ENCODE data around the gene INTS4. TPM values are rescaled to one million over a fixed set of nuclear protein-coding genes. Genes with fewer than 3 reads are reported as not detected.
A peak's percentile ranks its signal among the peaks of the same experiment; 100 is the strongest.
"Not testable (repeated sequence)": the region's sequence is repeated elsewhere in the genome, so short reads cannot be mapped to it uniquely, and the experiment has no call there.

INTS4 gene
- total RNA-seq, 2 experiments from 2014 or later: 49.1 to 50.3 TPM

DNA sequence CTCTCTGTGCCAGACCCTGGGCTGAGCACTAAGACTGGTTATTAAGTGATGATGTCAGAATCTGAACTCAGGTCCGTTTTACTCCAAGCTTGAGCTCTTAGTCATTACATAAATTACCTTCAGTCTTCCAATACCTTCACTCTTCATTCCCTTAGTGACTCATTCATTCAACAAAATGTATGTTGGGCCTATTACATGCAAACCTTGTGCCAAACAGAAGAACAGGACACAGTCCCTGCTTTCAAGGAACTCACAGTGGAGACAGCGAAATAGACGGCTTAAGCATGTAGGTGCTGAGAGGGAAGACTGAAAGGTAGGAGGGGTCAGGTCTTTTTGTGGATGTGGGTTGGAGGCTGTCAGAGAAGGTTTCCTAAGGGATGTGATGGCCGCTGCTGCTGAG is 25.3 kb upstream of the INTS4 start:
- DNase-seq: no peak
- Mint-ChIP-seq H3K36me3 (ENCODE audit: low read depth) (no peaks in the 10 kb centered on the region), H3K9me3 (no peaks in the 10 kb centered on the region), H3K27ac (no peak overlapping the region), H3K4me3 (no peak overlapping the region), H3K4me1 (peaks cover 3% of the 10 kb centered on the region), H3K27me3 (peaks cover 10% of the 10 kb centered on the region)
- CTCF ChIA-PET: interaction anchor here (0.8 kb wide), 1 partner anchor 10 kb away, joined by 4 read pairs; no protein-coding TSS in a partner anchor
- POLR2A ChIA-PET: no interaction called here

DNA sequence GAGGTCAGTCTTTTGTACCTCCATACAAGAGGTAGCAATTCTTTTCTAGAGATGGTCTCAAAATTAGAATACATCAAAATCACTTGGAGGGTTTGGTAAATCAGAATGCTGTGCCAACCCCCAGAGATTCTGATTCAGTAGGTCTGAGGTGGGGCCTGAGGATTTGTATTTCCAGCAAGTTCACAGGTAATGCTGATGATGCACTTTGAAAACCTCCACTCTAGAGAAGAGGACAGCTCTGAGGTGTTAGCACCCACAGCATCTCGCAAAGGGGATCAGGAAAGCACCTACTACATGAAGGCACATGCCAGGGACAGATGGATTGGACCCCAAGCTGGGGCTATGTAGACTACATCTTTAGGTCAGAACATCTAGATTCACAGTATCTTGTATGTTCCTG is 21.4 kb upstream of the INTS4 start:
- no peaks in the 10 kb centered on the region for H3K36me3 Mint-ChIP-seq (ENCODE audit: low read depth)
- ChIA-PET POLR2A (no interaction called here), CTCF (interaction anchor here (0.5 kb wide), 1 partner anchor 375 kb away, joined by 3 read pairs; no protein-coding TSS in a partner anchor)
- DNase-seq: no peak
- no peak overlapping the region for H3K27ac Mint-ChIP-seq
- no peaks in the 10 kb centered on the region for H3K4me1 Mint-ChIP-seq
- H3K4me3 Mint-ChIP-seq: no peak overlapping the region
- H3K27me3 Mint-ChIP-seq: no peaks in the 10 kb centered on the region
- no peaks in the 10 kb centered on the region for H3K9me3 Mint-ChIP-seq

DNA sequence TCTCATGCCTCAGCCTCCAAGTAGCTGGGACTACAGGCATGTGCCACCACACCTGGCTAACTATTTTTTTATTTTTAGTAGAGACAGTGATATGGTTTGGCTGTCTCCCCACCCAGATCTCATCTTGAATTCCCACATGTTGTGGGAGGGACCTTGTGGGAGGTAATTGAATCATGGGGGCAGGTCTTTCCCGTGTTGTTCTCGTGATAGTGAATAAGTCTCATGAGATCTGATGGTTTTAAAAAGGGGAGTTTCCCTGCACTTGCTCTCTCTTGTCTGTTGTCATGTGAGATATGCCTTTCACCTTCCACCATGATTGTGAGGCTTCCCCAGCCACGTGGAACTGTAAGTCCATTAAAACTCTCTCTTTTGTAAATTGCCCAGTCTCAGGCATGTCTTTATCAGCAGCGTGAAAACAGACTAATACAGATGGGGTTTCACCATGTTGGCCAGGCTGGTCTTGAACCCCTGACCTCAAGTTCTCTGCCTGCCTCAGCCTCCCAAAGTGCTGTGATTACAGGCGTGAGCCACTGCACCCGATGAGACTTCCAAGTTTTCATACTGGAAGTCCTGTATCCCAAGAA is 20.6 kb upstream of the INTS4 start:
- DNase-seq; H3K9me3 Mint-ChIP-seq; H3K27me3 Mint-ChIP-seq; H3K4me1 Mint-ChIP-seq; POLR2A ChIA-PET; H3K36me3 Mint-ChIP-seq (ENCODE audit: low read depth); H3K4me3 Mint-ChIP-seq; H3K27ac Mint-ChIP-seq: not testable (repeated sequence)
- CTCF ChIA-PET: interaction anchor here (1.2 kb wide), 1 partner anchor 16 kb away, joined by 3 read pairs; no protein-coding TSS in a partner anchor

DNA sequence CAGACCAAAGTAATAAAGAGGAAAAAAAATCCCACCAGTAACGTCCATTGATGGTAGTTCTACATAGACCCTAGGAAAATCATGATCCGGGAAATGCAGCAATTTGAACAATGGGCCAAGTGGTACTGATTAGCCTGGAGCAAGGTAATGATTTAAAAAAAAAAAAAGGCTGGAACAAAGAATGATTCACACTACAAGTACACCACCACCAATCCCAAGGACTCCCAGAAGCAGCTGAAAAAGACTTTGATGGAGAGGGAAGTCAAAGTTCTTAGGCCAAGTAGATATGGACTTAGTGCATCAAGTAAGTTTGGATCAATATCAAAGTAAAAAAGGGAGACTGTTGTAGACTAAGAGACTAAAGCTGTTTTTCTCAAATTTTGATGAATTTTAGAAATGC is 16.8 kb upstream of the INTS4 start:
- Mint-ChIP-seq H3K4me1 (no peaks in the 10 kb centered on the region), H3K27me3 (no peaks in the 10 kb centered on the region), H3K9me3 (no peaks in the 10 kb centered on the region), H3K36me3 (ENCODE audit: low read depth) (no peaks in the 10 kb centered on the region), H3K27ac (no peak overlapping the region), H3K4me3 (no peak overlapping the region)
- DNase-seq: no peak
- CTCF ChIA-PET: no interaction called here
- POLR2A ChIA-PET: no interaction called here

DNA sequence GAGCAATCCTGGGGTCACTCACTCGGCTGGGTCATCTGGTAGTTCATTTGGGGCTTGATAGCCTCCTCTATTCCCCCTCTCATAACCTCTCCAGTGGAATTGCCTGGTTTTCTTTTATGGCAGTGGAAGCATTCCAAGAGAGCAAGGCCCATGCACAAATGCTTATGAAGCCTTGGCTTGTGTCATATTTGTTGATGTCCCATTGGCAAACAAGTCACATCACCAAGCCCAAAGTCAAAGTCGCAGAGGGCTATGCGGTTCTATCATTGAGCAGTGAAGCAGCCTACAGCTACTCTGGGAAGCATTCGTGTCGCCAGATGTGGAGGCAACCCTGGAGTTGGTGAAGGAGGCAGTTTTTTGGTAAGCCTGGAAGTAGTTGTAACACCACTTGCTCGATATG is 16.3 kb upstream of the INTS4 start:
- Mint-ChIP-seq H3K36me3 (ENCODE audit: low read depth) (no peaks in the 10 kb centered on the region), H3K27ac (no peak overlapping the region), H3K27me3 (no peaks in the 10 kb centered on the region), H3K4me3 (no peak overlapping the region), H3K4me1 (no peaks in the 10 kb centered on the region), H3K9me3 (no peaks in the 10 kb centered on the region)
- no peak for DNase-seq
- ChIA-PET POLR2A (no interaction called here), CTCF (interaction anchor here (0.6 to 0.7 kb wide), 3 partner anchors 23 to 418 kb away, joined by 3 read pairs; no protein-coding TSS in a partner anchor)

DNA sequence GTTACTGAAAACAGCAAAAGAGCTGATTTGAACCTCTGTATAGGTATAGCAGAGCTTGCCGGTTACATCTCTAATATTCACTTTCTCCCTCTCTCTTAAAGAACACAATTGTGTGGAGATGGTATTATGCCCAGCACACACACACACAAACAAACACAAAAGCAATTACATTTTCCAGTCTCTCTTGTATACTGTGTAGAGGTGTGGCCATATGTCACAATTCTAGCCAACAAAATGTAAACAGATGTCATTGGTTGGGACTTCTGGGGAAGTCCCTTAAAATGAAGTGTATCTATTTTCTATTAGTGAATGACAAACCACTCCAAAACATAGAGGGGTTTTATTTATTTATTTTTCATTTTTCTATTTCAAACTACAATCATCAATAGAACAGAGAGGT is 15.8 kb upstream of the INTS4 start:
- H3K4me3 Mint-ChIP-seq: no peak overlapping the region
- H3K36me3 Mint-ChIP-seq (ENCODE audit: low read depth): no peaks in the 10 kb centered on the region
- no peaks in the 10 kb centered on the region for H3K9me3 Mint-ChIP-seq
- DNase-seq: no peak
- CTCF ChIA-PET: interaction anchor here (0.6 to 1.1 kb wide), 4 partner anchors 10 to 418 kb away, joined by 3 to 4 read pairs (median 3); no protein-coding TSS in a partner anchor
- no peaks in the 10 kb centered on the region for H3K27me3 Mint-ChIP-seq
- H3K27ac Mint-ChIP-seq: no peak overlapping the region
- POLR2A ChIA-PET: no interaction called here
- no peaks in the 10 kb centered on the region for H3K4me1 Mint-ChIP-seq

DNA sequence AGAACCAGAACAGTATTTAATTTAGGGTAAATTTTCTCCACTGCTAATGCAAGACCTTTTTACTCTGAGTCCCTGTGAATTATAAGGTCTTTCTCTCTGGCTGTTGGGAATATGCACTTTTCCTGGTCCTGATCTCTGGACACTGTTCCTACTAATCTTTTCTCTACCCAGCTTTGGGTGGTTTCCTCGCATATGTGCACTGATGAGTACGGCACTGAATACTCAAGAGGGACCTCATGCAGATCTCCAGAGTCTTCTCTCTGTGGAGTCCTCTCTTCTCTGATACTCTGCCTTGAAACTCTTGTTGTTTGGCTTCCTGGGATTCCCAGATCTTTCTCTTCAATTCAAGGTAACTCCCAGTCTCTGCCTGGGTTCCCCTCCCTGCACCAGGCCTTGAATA is 14.6 kb upstream of the INTS4 start:
- no peaks in the 10 kb centered on the region for H3K36me3 Mint-ChIP-seq (ENCODE audit: low read depth)
- POLR2A ChIA-PET: no interaction called here
- H3K27ac Mint-ChIP-seq: no peak overlapping the region
- H3K27me3 Mint-ChIP-seq: no peaks in the 10 kb centered on the region
- H3K4me3 Mint-ChIP-seq: no peak overlapping the region
- no peaks in the 10 kb centered on the region for H3K9me3 Mint-ChIP-seq
- no peak for DNase-seq
- H3K4me1 Mint-ChIP-seq: no peaks in the 10 kb centered on the region
- CTCF ChIA-PET: interaction anchor here (0.9 to 1.2 kb wide), 3 partner anchors 11 to 14 kb away, joined by 4 read pairs; no protein-coding TSS in a partner anchor

DNA sequence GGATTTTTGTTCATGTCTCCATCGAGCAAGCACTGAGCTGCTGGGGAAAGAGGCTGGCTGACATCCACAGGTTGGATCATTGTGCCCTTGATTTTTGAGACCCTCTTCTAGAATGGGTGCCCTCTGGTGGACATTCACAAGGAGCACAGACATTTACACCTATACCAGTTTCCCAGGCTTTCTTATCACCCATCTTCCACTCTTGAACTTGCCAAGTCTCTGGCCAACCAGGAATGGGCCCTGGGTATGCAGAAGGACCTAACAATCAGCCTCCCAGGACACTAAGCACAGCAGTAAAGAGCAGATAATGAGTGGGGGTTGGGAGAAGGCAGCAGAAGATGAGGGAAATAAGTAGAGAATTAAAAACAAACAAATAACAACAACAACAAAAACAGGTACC is 5.7 kb upstream of the INTS4 start:
- Mint-ChIP-seq H3K4me3 (no peak overlapping the region), H3K36me3 (ENCODE audit: low read depth) (no peaks in the 10 kb centered on the region), H3K4me1 (peaks cover 7% of the 10 kb centered on the region), H3K9me3 (no peaks in the 10 kb centered on the region), H3K27me3 (no peaks in the 10 kb centered on the region), H3K27ac (no peak overlapping the region)
- CTCF ChIA-PET: interaction anchor here (0.6 to 0.9 kb wide), 2 partner anchors 19 to 104 kb away, joined by 3 read pairs; no protein-coding TSS in a partner anchor
- DNase-seq: peak; percentile 66
- POLR2A ChIA-PET: no interaction called here

DNA sequence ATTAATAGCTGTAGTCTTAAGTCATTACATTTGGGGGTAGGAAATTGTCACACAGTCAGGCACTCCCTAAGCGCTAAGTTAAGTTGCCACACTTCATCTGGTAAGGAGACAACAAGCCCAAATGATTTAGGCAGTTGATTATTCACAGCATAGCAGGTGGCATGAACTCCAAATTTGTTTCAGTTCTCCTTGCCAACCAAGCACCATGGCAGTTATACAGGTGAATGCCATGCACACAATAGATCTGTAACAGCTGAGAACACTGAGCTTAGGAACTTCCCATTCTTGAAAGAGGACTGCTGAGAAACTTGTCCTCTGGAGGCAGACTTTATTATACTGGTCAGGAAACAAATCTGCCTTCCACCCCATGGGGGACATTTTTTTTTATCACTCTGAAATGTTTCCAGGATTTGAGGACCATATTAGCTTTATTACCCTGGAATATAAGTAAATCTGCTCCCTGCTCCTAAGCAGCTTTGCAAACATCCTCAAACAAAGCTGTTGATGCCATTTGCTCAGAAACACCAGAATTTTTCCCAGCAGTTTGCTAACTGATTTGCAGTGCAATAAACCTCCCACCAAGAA is 5.1 kb upstream of the INTS4 start:
- H3K36me3 Mint-ChIP-seq (ENCODE audit: low read depth): no peaks in the 10 kb centered on the region
- H3K27me3 Mint-ChIP-seq: no peaks in the 10 kb centered on the region
- ChIA-PET POLR2A (no interaction called here), CTCF (interaction anchor here (0.6 to 1.5 kb wide), 4 partner anchors 15 to 104 kb away, joined by 3 read pairs; no protein-coding TSS in a partner anchor)
- no peaks in the 10 kb centered on the region for H3K9me3 Mint-ChIP-seq
- H3K4me3 Mint-ChIP-seq: no peak overlapping the region
- no peak for DNase-seq
- no peak overlapping the region for H3K27ac Mint-ChIP-seq
- peaks cover 10% of the 10 kb centered on the region for H3K4me1 Mint-ChIP-seq

DNA sequence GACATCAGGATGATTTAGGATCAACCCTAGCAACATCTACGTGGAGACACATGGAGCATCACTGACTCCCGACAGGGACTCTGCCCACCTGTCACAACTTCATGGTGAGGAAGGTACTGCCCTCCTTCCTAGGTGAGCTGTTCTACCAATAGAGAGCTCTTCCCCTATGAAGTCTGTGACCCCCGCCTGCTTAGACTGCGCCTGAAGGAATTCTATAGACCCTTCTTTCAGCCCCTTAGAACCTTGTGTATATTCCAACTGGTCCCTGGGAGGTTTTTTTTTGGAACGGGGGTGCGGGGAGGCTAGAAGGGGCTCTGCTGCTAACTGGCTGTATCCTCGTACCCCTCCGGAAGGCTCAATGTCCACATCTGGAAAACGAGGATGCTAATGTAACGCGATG is 566 bp downstream of the INTS4 start:
- no peaks in the 10 kb centered on the region for H3K36me3 Mint-ChIP-seq (ENCODE audit: low read depth)
- peaks cover 28% of the 10 kb centered on the region for H3K4me1 Mint-ChIP-seq
- peak overlapping the region; percentile 89 for H3K27ac Mint-ChIP-seq
- DNase-seq: peak; percentile 11
- no peaks in the 10 kb centered on the region for H3K27me3 Mint-ChIP-seq
- POLR2A ChIA-PET: no interaction called here
- H3K4me3 Mint-ChIP-seq: peak overlapping the region; percentile 92
- no peaks in the 10 kb centered on the region for H3K9me3 Mint-ChIP-seq
- CTCF ChIA-PET: interaction anchor here (1.7 kb wide), 1 partner anchor 25 kb away, joined by 5 read pairs; no protein-coding TSS in a partner anchor

DNA sequence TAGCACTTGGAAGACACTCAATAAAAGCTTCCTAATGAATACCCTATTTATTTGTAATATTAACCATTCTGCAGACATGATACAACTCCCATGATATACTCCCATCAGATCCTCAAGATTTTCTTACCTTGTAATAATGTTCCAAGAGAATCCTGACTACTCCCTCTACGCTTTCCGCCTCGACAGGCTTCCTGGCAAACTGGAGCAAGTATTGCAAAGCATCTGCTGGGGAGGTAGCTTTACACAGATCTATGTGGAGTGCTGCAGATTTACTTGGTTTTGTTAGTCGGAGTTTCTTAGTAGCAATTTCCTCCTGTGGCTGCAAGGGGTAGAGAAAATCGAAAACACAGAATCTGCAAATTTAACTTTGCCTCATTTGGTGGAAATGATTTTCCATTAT is 3.5 kb downstream of the INTS4 start:
- Mint-ChIP-seq H3K27me3 (no peaks in the 10 kb centered on the region), H3K4me1 (peaks cover 34% of the 10 kb centered on the region), H3K9me3 (no peaks in the 10 kb centered on the region), H3K36me3 (ENCODE audit: low read depth) (peaks cover 18% of the 10 kb centered on the region), H3K27ac (no peak overlapping the region), H3K4me3 (no peak overlapping the region)
- ChIA-PET CTCF (no interaction called here), POLR2A (no interaction called here)
- no peak for DNase-seq

DNA sequence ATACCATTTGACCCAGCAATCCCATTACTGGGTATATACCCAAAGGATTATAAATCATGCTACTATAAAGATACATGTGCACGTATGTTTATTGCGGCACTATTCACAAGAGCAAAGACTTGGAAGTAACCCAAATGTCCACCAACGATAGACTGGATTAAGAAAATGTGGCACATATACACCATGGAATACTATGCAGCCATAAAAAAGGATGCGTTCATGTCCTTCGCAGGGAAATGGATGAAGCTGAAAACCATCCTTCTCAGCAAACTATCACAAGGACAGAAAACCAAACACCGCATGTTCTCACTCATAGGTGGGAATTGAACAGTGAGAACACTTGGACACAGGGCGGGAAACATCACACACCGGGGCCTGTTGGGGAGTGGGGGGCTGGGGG is 8.0 kb downstream of the INTS4 start:
- DNase-seq, H3K4me1 Mint-ChIP-seq, H3K4me3 Mint-ChIP-seq, POLR2A ChIA-PET, H3K27me3 Mint-ChIP-seq, H3K27ac Mint-ChIP-seq, H3K9me3 Mint-ChIP-seq: not testable (repeated sequence)
- H3K36me3 Mint-ChIP-seq (ENCODE audit: low read depth): peaks cover 42% of the 10 kb centered on the region
- CTCF ChIA-PET: interaction anchor here (0.6 kb wide), 1 partner anchor 573 kb away, joined by 3 read pairs; no protein-coding TSS in a partner anchor

DNA sequence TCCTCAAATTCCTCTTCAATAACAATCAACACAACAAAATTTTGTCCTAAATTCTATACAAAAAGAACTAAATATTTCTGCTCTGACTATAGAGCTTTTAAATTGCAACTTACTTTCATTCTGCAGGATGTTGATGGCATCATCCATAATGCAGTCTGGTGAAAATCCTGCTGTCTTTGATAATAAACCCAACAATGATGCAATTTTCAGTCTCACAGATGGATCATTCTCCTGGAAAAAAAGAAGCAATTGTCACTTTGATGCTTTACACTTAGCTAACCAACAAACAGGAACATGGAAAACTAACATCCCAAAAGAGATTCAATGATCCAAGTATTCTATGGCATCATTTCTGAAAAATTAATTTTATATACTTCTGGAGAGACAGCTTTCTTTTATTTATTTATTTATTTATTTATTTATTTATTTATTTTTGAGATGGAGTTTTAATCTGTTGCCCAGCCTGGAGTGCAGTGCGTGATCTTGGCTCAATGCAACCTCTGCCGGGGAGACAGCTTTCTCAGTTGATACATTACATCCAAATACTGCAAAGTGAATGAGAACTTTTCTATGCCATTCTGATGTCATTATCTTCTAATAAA is 13.0 kb downstream of the INTS4 start:
- no peaks in the 10 kb centered on the region for H3K9me3 Mint-ChIP-seq
- H3K4me3 Mint-ChIP-seq: no peak overlapping the region
- no peak overlapping the region for H3K27ac Mint-ChIP-seq
- DNase-seq: no peak
- H3K36me3 Mint-ChIP-seq (ENCODE audit: low read depth): peaks cover 50% of the 10 kb centered on the region
- no peaks in the 10 kb centered on the region for H3K27me3 Mint-ChIP-seq
- POLR2A ChIA-PET: no interaction called here
- CTCF ChIA-PET: interaction anchor here (0.6 to 1.1 kb wide), 2 partner anchors 18 to 66 kb away, joined by 3 to 4 read pairs; no protein-coding TSS in a partner anchor
- peaks cover 3% of the 10 kb centered on the region for H3K4me1 Mint-ChIP-seq
